Fibroblast of villous mesenchyme (primary cell): Measurements from ENCODE around the gene DEFB128. TPM values are rescaled to one million over a fixed set of nuclear protein-coding genes. Genes with fewer than 3 reads are reported as not detected.
"Not testable (repeated sequence)": the region's sequence is repeated elsewhere in the genome, so short reads cannot be mapped to it uniquely, and the experiment has no call there.

Experiments used
- DNase-seq: peaks from one replicate; pipeline ENCODE4 v3.0.0-alpha.2; 2010; ENCODE audit warnings: low read depth
- H3K4me3 ChIP-seq: 2 replicates; pipeline ENCODE4 v1.5.1; 2011; ENCODE audit warnings: low read depth, mild to moderate bottlenecking, low read length
- CTCF ChIP-seq: IDR thresholded peaks from 2 replicates; pipeline ENCODE4 v1.5.1; 2012; ENCODE audit warnings: low read depth, mild to moderate bottlenecking, low read length; ENCODE audit not compliant: insufficient read depth
- total RNA-seq: library from RNA; depleted of rRNA; stranded (reverse); fragments of >200 nt; gene quantifications from 2 replicates; pipeline ENCODE4 v1.2.3, GENCODE V29; 2012

DEFB128 gene
- not detected in 2 replicates for total RNA-seq

- H3K4me3 ChIP-seq = no peak within 1 kb of the TSS
- DNase-seq = no peak
- no peak for TF ChIP-seq CTCF
Measured at GRCh38 chr20:189611-190010, at the start of gene DEFB128. DEFB128 (minus strand) TSS chr20:189711; CDS start chr20:189623, 88 bp downstream.

GRCh38 chr20:237929-238328 lies 48.4 kb upstream of the DEFB128 start:
- no peak for TF ChIP-seq CTCF
- DNase-seq = no peak
- H3K4me3 ChIP-seq = no peak overlapping the region

- no peak overlapping the region for H3K4me3 ChIP-seq
- no peak for DNase-seq
- no peak for TF ChIP-seq CTCF
Measured at GRCh38 chr20:237489-237888, 48.0 kb upstream of the DEFB128 start.

GRCh38 chr20:235891-236290 lies 46.4 kb upstream of the DEFB128 start:
- no peak for TF ChIP-seq CTCF
- no peak overlapping the region for H3K4me3 ChIP-seq
- peak; percentile 14 for DNase-seq

DNA sequence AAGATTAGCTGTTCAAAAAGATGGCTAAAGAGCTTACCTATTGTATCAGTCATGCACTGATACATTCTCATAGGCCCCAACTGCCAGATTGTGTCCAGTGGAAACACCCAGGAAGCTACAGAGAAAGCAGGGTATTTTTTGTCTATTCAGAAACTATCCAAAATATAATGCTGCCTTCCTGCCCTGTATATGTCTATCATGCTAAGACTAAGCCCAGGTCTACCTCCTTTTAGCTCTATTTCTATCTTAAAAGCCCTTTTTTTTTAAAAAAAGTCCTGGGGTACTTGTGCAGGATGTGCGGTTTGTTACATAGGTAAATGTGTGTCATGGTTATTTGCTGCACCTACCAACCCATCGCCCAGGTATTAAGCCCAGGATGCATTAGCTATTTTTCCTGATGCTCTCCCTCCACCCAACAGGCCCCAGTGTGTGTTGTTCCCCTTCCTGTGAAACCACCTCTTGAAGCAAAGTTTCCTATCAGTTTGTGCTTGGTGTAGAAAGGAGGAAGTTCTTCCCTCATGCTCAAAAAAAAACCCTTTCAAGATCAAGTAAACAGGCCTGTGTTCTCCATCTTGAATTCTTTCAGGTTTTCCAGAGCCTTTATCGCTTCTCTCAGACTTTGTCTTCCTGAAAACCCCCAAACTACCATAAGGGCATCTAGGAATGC lies 38.1 kb upstream of the DEFB128 start:
- DNase-seq = no peak
- TF ChIP-seq CTCF = no peak

DNA sequence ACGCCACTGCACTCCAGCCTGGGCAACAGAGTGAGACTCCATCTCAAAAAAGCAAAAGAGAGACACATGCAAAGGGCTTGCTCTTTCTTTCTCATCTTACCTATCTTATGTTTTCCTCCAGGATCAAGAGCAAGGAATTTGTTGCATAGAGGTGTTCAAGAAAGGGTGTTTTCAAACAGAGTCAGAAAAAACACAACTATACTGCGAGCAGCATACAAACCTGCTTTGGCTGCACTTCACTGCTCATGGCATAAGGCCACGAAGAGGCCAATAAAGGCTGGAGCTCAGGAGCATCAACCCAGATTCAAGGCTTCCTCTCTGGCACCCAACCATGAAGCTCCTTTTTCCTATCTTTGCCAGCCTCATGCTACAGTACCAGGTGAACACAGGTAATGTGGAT lies 37.4 kb upstream of the DEFB128 start, which contains the start of gene DEFB129:
DEFB129 (plus strand) TSS at position 301 of the 400 bp plus-strand sequence; CDS start at position 332, 31 bp downstream.
- no peak for TF ChIP-seq CTCF
- H3K4me3 ChIP-seq = no peak within 1 kb of the TSS
- no peak for DNase-seq

More for the DNA sequence above, 38.1 kb upstream of the DEFB128 start:
- H3K4me3 ChIP-seq = no peak overlapping the region

GRCh38 chr20:225879-226278 lies 36.4 kb upstream of the DEFB128 start:
- H3K4me3 ChIP-seq, DNase-seq: not testable (repeated sequence)
